Keratinocyte (primary cell): ENCODE data around the gene THOC7. TPM values are rescaled to one million over a fixed set of nuclear protein-coding genes. Genes with fewer than 3 reads are reported as not detected.

Source experiments
- DNase-seq: peaks from one replicate; pipeline ENCODE4 v3.0.0-alpha.2; 2011; ENCODE audit warnings: low read depth, missing footprints, low spot score
- FAIRE-seq: peaks from 2 replicates; lab custom pipeline; 2011; peaks lifted over from hg19 to GRCh38; lab: Jason Lieb, UNC
- H2AFZ ChIP-seq: 2 replicates; pipeline ENCODE4 v1.6.0; 2012; ENCODE audit warnings: low read length, control low read depth, inconsistent platforms; ENCODE audit not compliant: control insufficient read depth
- H3K27ac ChIP-seq: 2 replicates; pipeline ENCODE4 v1.5.1; 2011; ENCODE audit warnings: low read length; ENCODE audit not compliant: control insufficient read depth, insufficient read depth
- H3K27me3 ChIP-seq: 3 replicates; pipeline ENCODE4 v1.6.0; 2011; ENCODE audit warnings: low read length; ENCODE audit not compliant: control insufficient read depth, insufficient read depth; ENCODE audit errors: extremely low read depth
- H3K36me3 ChIP-seq, 2 experiments: 2 replicates in 1 of 2; 3 replicates in 1 of 2; pipeline ENCODE4 v1.5.1; 2011; ENCODE audit warnings: low read length in 2 of 2, mild to moderate bottlenecking in 1 of 2; ENCODE audit not compliant: control insufficient read depth in 2 of 2, insufficient read depth in 2 of 2; ENCODE audit errors: extremely low read depth in 1 of 2
- H3K4me1 ChIP-seq: 3 replicates; pipeline ENCODE4 v1.5.1; 2011; ENCODE audit warnings: low read length; ENCODE audit not compliant: control insufficient read depth, insufficient read depth; ENCODE audit errors: extremely low read depth
- H3K4me2 ChIP-seq: 3 replicates; pipeline ENCODE4 v1.6.0; 2011; ENCODE audit warnings: low read depth, low read length; ENCODE audit not compliant: control insufficient read depth, insufficient read depth; ENCODE audit errors: extremely low read depth
- H3K4me3 ChIP-seq, 3 experiments: fragments of 200-600 bp in 1 of 3; sonication (generic) in 1 of 3; 2 replicates in 2 of 3; 3 replicates in 1 of 3; pipeline ENCODE4 v1.5.1; 2011 to 2016; ENCODE audit warnings: low read length in 3 of 3, mild to moderate bottlenecking in 3 of 3, control low read depth in 2 of 3, inconsistent platforms in 1 of 3, low read depth in 1 of 3, mixed read lengths in 1 of 3, mixed run types in 1 of 3, moderate library complexity in 1 of 3; ENCODE audit not compliant: control insufficient read depth in 2 of 3, insufficient read depth in 2 of 3; ENCODE audit errors: extremely low read depth in 1 of 3
- H3K79me2 ChIP-seq: 2 replicates; pipeline ENCODE4 v1.6.0; 2012; ENCODE audit warnings: low read length; ENCODE audit not compliant: control insufficient read depth, insufficient read depth
- H3K9ac ChIP-seq: 3 replicates; pipeline ENCODE4 v1.6.0; 2011; ENCODE audit warnings: low read length; ENCODE audit not compliant: control insufficient read depth, insufficient read depth; ENCODE audit errors: extremely low read depth
- H3K9me1 ChIP-seq: 3 replicates; pipeline ENCODE4 v1.6.0; 2011; ENCODE audit warnings: low read length; ENCODE audit not compliant: control insufficient read depth, insufficient read depth; ENCODE audit errors: extremely low read depth
- H3K9me3 ChIP-seq: 2 replicates; pipeline ENCODE4 v1.5.1; 2012; ENCODE audit warnings: low read depth, low read length; ENCODE audit not compliant: control insufficient read depth
- H4K20me1 ChIP-seq: 3 replicates; pipeline ENCODE4 v1.6.0; 2011; ENCODE audit warnings: low read length; ENCODE audit not compliant: control insufficient read depth, insufficient read depth; ENCODE audit errors: extremely low read depth
- CTCF ChIP-seq, 3 experiments: IDR thresholded peaks in 1 of 3; conservative IDR thresholded peaks in 1 of 3; optimal IDR thresholded peaks in 1 of 3; 2 replicates in 2 of 3; 3 replicates in 1 of 3; pipeline versions ENCODE3 to v1.5.1; 2011; ENCODE audit warnings: low read length in 3 of 3, mild to moderate bottlenecking in 3 of 3, moderate library complexity in 2 of 3, control low read depth in 1 of 3, inconsistent platforms in 1 of 3; ENCODE audit not compliant: insufficient read depth in 2 of 3; ENCODE audit errors: extremely low read depth in 1 of 3
- EZH2 ChIP-seq: IDR thresholded peaks from one replicate; pipeline ENCODE4 v1.6.1; 2012; ENCODE audit warnings: inconsistent platforms, mild to moderate bottlenecking, low read length, moderate library complexity
- dilution Hi-C: fragments of 300-500 bp; cut with MboI; formaldehyde crosslinking; loops from one replicate; pipeline ENCODE4 v1.7.0; 2020; ENCODE audit warnings: low sequenced_read_pairs; ENCODE audit not compliant: extremely low pct_ligation_motif_present
- polyA plus RNA-seq, 5 experiments: library from polyadenylated mRNA; depleted of rRNA in 3 of 5; stranded (reverse) in 3 of 5; stranded (forward) in 1 of 5; unstranded in 1 of 5; fragments of >200 nt; gene quantifications; 1 replicate in 1 of 5; 2 replicates in 3 of 5; 3 replicates in 1 of 5; pipeline versions ENCODE4 v1.2.1 to v1.2.3, GENCODE V29; 2011 to 2012; ENCODE audit warnings: missing spikeins in 2 of 5, low read depth in 1 of 5, low replicate concordance in 1 of 5
- small RNA-seq, 3 experiments: library from RNA; depleted of rRNA; stranded (forward); fragments of <200 nt; gene quantifications; one replicate each; pipeline ENCODE3, GENCODE V24; 2012; ENCODE audit warnings: low read depth in 3 of 3, low replicate concordance in 1 of 3; ENCODE audit not compliant: insufficient read length in 3 of 3

The THOC7 gene
- polyA plus RNA-seq, 1 donor (not counting 4 experiments of a cell fraction or from before 2014, with no cell fraction given) = 131 TPM

- Histone ChIP-seq H3K4me2 (no peak overlapping the region), H3K9me3 (no peaks in the 10 kb centered on the region), H3K4me3 (no peak overlapping the region), H3K27ac (no peak overlapping the region), H2AFZ (no peak overlapping the region), H3K36me3 (no peaks in the 10 kb centered on the region), H3K9ac (no peak overlapping the region), H3K79me2 (no peaks in the 10 kb centered on the region), H3K4me1 (peaks cover 3% of the 10 kb centered on the region), H3K9me1 (no peaks in the 10 kb centered on the region), H4K20me1 (no peaks in the 10 kb centered on the region), H3K27me3 (no peaks in the 10 kb centered on the region)
- DNase-seq (peak; percentile 9), FAIRE-seq (peak; percentile 73)
- dilution Hi-C loops = no loop called here
- TF ChIP-seq CTCF (optimal IDR thresholded peaks at IDR 0.05 in 1 of 3, IDR thresholded peaks at IDR 0.05 in 1 of 3, conservative IDR thresholded peaks at IDR 0.05 in 1 of 3; ENCODE audit: extremely low read depth in 1 of 3, insufficient read depth in 2 of 3, low read length in 3 of 3) (peak; percentile 47 to 57 (median 51)), EZH2 (no peak)
Observed at GRCh38 chr3:63791974-63792373, 71.6 kb downstream of the THOC7 start.

Small RNAs within 50 kb of the gene (small RNA-seq; reads per million reads assigned to genes)
- gene SCAANT1 = 0 reads per million in 3 experiments

Other genes starting within 250 kb of the THOC7 start
- not detected in 3 replicates for gene SNTN, start 211.1 kb downstream of the THOC7 start, polyA plus RNA-seq
- gene C3orf49, start 44.5 kb downstream of the THOC7 start, polyA plus RNA-seq = not detected in 3 replicates
- gene ATXN7, start 62 bp upstream of the THOC7 start, polyA plus RNA-seq = 8.5 to 12.1 TPM (median 8.8 TPM) in 3 replicates
- not detected in 3 replicates for gene SCAANT1, start 48.6 kb upstream of the THOC7 start, polyA plus RNA-seq
- gene PSMD6, start 159.7 kb upstream of the THOC7 start, polyA plus RNA-seq = 64.8 to 100 TPM (median 95.2 TPM) in 3 replicates